HepG2 (cell line): ENCODE data around the gene COG1. TPM values are rescaled to one million over a fixed set of nuclear protein-coding genes. Genes with fewer than 3 reads are reported as not detected.

Experiments used
- ARNT2 ChIP-seq: sonication (generic); formaldehyde crosslinking; IDR thresholded peaks from 2 replicates; pipeline ENCODE4 v1.8.0; 2022; ENCODE audit warnings: mild to moderate bottlenecking, low read depth, missing genetic modification reagents, moderate library complexity
- DPF2 ChIP-seq: sonication (generic); formaldehyde crosslinking; IDR thresholded peaks from 2 replicates; pipeline ENCODE4 v1.4.0; 2020; ENCODE audit warnings: mild to moderate bottlenecking, low read depth, missing genetic modification reagents, borderline replicate concordance
- FIP1L1 ChIP-seq: fragments of 200-400 bp; formaldehyde crosslinking; IDR thresholded peaks from 2 replicates; pipeline ENCODE4 v1.6.1; 2018; ENCODE audit warnings: low read depth, mild to moderate bottlenecking, low read length, moderate library complexity, borderline replicate concordance; ENCODE audit not compliant: insufficient read depth
- FOXK1 ChIP-seq: sonication (generic); formaldehyde crosslinking; IDR thresholded peaks from 2 replicates; pipeline ENCODE4 v1.4.0; 2020; ENCODE audit warnings: low read depth, missing genetic modification reagents, borderline replicate concordance
- GMEB1 ChIP-seq: sonication (generic); formaldehyde crosslinking; IDR thresholded peaks from 2 replicates; pipeline ENCODE4 v1.5.1; 2020; ENCODE audit warnings: missing genetic modification reagents, mild to moderate bottlenecking, borderline replicate concordance
- HINFP ChIP-seq: sonication (generic); formaldehyde crosslinking; IDR thresholded peaks from 2 replicates; pipeline ENCODE4 v1.4.0; 2020; ENCODE audit warnings: low read depth, mild to moderate bottlenecking, missing genetic modification reagents
- HMGA1 ChIP-seq: sonication (generic); formaldehyde crosslinking; conservative IDR thresholded peaks from 2 replicates; pipeline ENCODE4 v1.4.0; 2020; ENCODE audit warnings: missing genetic modification reagents
- HNF1B ChIP-seq: sonication (generic); formaldehyde crosslinking; IDR thresholded peaks from 2 replicates; pipeline ENCODE4 v1.5.1; 2020; ENCODE audit warnings: mild to moderate bottlenecking, moderate library complexity, missing genetic modification reagents
- POGK ChIP-seq: sonication (generic); formaldehyde crosslinking; conservative IDR thresholded peaks from 2 replicates; pipeline ENCODE4 v1.8.0; 2022; ENCODE audit warnings: mild to moderate bottlenecking, moderate library complexity, missing genetic modification reagents
- SIX1 ChIP-seq: sonication (generic); formaldehyde crosslinking; IDR thresholded peaks from 2 replicates; pipeline ENCODE4 v1.4.0; 2020; ENCODE audit warnings: missing genetic modification reagents, borderline replicate concordance
- SSRP1 ChIP-seq: IDR thresholded peaks from 2 replicates; pipeline ENCODE4 v1.6.1; 2016; ENCODE audit warnings: control low read depth
- ZNF282 ChIP-seq: fragments of 450-650 bp; IDR thresholded peaks from 2 replicates; pipeline ENCODE4 v1.6.1; 2018; ENCODE audit not compliant: partially characterized antibody
- ZNF547 ChIP-seq: sonication (generic); formaldehyde crosslinking; IDR thresholded peaks from 2 replicates; pipeline ENCODE4 v1.5.1; 2020; ENCODE audit warnings: mild to moderate bottlenecking, missing genetic modification reagents
- ZNF564 ChIP-seq: sonication (generic); formaldehyde crosslinking; IDR thresholded peaks from 2 replicates; pipeline ENCODE4 v1.8.1; 2023; ENCODE audit warnings: mild to moderate bottlenecking, missing genetic modification reagents
- ZNF607 ChIP-seq: sonication (generic); formaldehyde crosslinking; IDR thresholded peaks from 2 replicates; pipeline ENCODE4 v1.5.1; 2020; ENCODE audit warnings: missing genetic modification reagents, mild to moderate bottlenecking, borderline replicate concordance
- ZNF619 ChIP-seq: sonication (generic); formaldehyde crosslinking; IDR thresholded peaks from 2 replicates; pipeline ENCODE4 v1.4.0; 2020; ENCODE audit warnings: mild to moderate bottlenecking, missing genetic modification reagents
- polyA plus RNA-seq, 8 experiments: library from polyadenylated mRNA; depleted of rRNA in 3 of 8; stranded (reverse) in 7 of 8; unstranded in 1 of 8; fragments of >200 nt; fragmentation: Illumina TruSeq in 4 of 8; extraction: Trizol in 4 of 8; gene quantifications; 2 replicates each; pipeline versions ENCODE4 v1.2.1 to v1.2.3, GENCODE V29; 2011 to 2016; ENCODE audit warnings: low read depth in 4 of 8, missing spikeins in 1 of 8, mixed read lengths in 1 of 8; ENCODE audit not compliant: insufficient read depth in 1 of 8
- total RNA-seq, 5 experiments: library from RNA; depleted of rRNA; stranded (reverse); fragments of >200 nt; fragmentation: Illumina TruSeq; extraction: Trizol; gene quantifications; 2 replicates each; pipeline ENCODE4 v1.2.3, GENCODE V29; 2016; ENCODE audit warnings: low read depth in 1 of 5

COG1 gene
- total and polyA plus RNA-seq, 2 of the 13 experiments (the other 11 are each of a cell fraction or from before 2014, with no cell fraction given) = 36.6 to 39.7 TPM

GRCh38 chr17:73192894-73193701 lies at the start of gene COG1 (continued):
- TF ChIP-seq DPF2 (CRISPR knock-in tag) (no peak), HINFP (CRISPR knock-in tag) (no peak; the same call in 1 of the 2 replicates), ZNF547 (CRISPR knock-in tag) (peak; percentile 66; the same call in 1 of the 2 replicates), ZNF564 (peak; percentile 60; the same call in 1 of the 2 replicates), HMGA1 (no peak), FIP1L1 (no peak), FOXK1 (CRISPR knock-in tag) (peak; percentile 47; the same call in 1 of the 2 replicates), ZNF619 (CRISPR knock-in tag) (0 out of 2 replicates have a peak, but pooled peaks have one; percentile 35), ARNT2 (CRISPR knock-in tag) (no peak), POGK (CRISPR knock-in tag) (no peak), SSRP1 (CRISPR knock-in tag) (peak; percentile 41; the same call in 1 of the 2 replicates), ZNF607 (CRISPR knock-in tag) (peak; percentile 42; the same call in 1 of the 2 replicates), ZNF282 (no peak), SIX1 (peak; percentile 29; the same call in 1 of the 2 replicates), GMEB1 (CRISPR knock-in tag) (no peak; the same call in 1 of the 2 replicates), HNF1B (CRISPR knock-in tag) (no peak)
